ENCODE data around the gene ZNF592. TPM values are rescaled to one million over a fixed set of nuclear protein-coding genes. Genes with fewer than 3 reads are reported as not detected.

The ZNF592 gene
- total RNA-seq, 1 donor from 2014 or later = 29.0 TPM

DNA sequence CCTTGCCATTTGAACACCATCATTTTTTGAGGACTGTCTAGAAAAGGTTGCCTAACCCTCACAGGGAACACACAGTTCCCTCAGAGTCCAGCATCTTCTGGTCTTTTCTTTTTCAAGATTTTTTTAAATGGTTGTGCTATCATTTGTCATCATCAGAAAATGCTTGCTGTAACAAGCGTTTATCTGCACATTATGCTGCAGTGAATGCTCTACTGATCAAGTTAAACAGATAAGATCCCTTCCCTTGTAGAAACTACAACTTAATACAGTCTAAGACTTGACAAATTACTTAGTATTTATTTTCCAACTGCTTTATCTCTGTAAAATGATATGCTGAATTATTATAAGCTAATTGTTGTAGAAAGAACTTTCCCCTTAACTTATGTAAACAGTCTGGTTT is 56.8 kb downstream of the ZNF592 start:
- DNase-seq (ENCODE audit: low spot score) = no peak

DNA sequence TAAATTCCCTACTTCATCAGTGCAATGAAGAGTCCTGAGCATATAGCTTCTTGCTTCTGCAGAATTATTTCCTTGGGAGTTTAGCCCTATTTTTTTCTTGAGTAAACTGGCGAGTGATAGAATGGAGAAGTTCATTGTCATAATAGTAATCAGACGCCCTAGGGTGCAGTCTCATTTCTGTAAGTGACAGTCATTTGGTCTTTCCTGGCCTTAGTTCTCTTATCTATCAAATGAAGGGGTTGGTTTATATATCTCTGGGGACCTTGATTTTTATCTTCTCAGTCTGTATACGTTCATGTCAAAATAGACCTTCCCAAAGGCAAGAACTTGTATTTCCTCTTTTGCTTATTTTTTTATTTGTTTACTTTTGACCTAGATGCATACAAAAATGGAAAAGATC is 58.8 kb downstream of the ZNF592 start:
- no peak for DNase-seq (ENCODE audit: low spot score)

DNA sequence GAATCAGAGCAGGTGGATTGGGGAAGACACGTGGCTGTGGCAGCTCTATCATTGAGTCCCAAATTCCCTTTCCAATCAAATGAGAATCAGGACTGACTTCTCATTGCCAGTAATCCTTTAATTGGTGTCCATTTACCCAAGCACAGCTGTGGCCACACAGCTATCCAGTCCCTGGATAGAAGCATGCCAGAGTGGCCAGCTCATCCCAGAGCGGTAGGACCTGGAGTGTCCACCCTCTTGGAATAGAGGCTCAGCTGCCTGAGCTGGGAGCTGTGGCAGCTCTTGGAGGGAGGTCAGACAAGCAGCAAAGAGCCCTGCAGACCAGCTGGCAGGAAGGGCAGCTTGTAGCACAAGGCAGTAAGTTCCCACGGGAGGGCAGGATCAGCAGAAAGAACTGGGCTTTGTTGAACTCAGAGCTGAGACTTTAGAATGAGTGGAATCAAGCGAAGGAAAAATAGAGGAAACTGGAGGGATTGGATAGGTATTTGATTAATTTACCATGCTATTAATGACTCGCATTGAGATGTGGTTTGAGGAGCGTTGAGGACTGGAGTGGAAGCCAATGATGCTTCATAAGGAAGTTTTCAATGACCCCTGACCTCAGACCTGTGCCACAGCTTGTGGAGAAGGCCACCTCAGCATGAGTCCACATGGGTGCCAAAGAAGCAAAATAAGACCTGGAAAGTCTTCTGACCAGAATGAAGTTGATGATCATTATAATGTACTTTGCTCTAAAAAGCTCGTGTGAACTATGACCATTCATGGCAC is 61.9 kb downstream of the ZNF592 start:
- DNase-seq (ENCODE audit: low spot score) = no peak

DNA sequence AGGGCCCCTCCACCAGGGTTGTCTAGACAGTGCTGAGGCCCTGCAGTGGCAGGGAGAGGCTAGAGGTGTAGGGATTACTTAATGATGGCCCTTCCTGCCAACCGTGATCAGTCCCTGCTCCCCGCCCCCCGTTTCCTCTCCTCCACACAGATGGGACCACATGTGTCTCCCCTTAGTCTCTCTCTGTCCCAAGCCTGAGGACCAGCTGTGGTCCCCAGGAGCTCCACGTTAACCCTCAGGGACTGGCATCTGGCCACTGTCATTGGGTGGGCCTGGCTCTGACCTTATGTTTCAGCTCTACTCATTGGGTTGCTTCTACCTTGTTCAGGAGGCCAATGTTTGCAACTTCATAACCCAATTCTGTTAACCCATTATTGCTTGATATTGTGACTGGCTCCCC is 62.8 kb downstream of the ZNF592 start:
- DNase-seq (ENCODE audit: low spot score) = no peak

DNA sequence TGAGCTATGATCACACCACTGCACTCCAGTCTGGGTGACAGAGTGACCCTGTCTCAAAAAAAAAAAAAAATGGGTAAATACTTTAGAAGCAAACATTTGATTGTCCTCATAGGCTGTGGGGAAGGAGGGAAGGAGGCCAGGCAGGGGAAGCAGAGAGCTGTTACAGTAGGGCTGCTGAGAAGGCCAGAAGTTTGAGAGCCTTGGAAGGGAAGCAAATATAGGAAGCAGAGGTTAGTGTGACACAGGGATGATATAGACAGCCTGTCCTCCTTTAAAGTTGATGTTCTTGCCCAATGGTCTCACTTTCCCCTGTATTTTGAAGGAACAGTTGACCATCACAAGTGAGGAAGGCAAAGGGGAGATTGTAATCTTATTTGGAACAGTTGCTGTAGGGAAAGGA is 63.4 kb downstream of the ZNF592 start:
- DNase-seq (ENCODE audit: low spot score) = no peak

DNA sequence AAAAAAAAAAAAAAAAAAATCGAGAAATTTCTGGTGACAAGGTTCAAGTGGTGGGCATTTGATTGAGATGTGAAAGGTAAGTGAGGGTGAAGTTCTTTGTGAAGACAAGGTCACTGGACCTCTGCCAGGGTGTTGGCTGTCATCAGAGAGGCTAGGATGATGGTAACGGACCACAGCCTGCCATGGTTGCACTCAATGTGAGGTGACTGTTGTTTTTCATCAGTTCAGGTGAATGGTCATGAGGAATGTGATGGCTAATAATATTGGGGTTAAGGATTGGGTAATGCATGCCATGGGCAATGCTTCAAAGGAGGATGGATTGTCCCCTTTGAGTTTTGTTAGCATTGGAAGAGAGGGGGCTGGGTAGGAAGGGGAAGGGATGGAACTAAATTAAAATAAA is 64.5 kb downstream of the ZNF592 start:
- DNase-seq (ENCODE audit: low spot score) = no peak

DNA sequence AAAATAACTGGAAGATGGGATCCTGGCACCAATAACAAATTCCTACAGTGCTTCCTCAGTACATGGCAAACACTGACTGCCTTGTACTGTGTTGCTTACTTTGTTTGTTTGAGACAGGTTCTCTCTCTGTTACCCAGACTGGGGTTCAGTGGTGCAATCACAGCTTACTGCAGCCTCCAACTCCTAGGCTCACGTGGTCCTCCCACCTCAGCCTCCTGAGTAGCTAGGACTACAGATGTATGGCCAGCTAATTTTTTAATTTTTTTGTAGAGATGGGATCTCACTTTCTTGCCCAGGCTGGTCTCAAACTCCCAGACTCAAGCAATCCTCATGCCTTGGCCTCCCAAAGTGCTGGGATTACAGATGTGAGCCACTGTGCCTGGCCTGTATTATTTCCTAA is 65.0 kb downstream of the ZNF592 start:
- no peak for DNase-seq (ENCODE audit: low spot score)

DNA sequence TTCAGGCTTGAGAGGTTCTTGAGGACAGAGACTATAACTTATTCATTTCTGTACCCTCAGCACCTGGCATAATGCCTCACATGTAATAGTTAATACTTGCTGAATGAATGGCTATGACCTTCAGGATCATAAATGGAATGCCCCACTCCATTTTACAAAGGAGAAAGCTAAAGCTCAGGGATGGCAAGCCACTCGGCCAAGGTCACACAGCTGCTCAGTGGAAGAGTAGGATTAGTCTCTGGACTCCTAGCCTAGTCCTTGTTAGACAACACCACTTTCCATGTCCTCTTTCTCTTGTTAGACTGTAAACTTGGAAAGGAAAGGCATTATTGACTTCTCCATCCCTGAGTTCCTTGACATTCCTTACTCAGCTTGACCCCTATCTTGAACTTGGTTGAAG is 65.5 kb downstream of the ZNF592 start:
- no peak for DNase-seq (ENCODE audit: low spot score)

DNA sequence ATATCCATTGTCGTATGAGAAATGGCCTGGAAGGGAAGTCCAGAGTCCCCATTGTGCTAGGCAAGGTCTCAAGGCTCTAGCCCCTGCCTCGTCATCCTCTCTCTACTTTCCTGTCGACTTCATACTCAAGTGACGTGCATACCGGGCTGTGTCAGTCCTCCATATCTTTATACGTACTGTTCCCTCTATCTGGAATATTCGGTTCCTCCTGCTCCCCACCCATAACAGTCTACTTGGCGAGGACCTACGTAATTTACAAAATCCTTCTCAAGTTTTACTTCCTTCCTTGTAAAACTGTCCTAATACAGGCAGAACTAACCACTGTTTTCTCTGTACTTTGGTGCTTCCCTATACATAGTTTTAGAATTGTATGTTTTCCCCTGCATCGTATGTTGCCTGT is 66.5 kb downstream of the ZNF592 start:
- no peak for DNase-seq (ENCODE audit: low spot score)

DNA sequence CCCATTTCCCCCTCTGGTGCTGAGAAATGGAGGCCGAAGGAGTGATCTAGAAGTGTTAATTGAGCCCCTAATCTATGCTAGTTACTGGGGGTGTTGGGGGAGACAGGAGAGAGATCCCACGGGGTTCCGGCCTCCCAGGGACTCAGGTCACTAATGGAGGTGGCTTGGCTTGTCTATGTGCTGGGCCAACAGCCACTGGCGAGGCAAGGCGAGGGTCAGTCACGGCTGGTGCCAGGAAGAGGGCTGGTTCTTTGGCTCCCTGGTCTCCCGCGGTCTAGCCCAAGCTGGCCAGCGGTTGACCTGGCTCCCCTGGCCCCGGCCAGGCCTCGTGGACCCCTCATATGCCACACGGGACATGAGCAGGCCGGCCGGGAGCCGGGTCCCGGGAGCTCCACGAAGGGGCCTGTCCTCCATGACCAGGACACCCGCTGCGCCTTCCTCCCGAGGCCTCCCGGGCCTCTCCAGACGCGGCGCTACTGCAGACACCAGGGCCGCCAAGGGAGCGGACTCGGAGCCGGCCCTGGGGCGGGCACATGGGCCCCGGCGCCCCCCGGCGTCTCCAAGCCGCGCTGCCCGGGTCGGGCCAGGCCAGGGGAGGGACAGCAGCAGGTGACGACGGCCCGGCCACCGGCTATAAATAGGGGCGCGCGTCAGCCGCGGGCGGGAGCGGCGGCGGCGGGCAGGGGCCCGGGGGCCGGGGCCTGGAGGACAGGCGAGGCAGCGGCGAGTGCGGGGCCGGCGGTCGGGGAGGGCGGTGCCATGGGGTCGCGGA is 68.5 kb downstream of the ZNF592 start, which contains the start of gene ALPK3:
Gene ALPK3 (plus strand): TSS at position 663 of the 772 bp plus-strand sequence. CDS start 97 bp downstream, at position 760.
- no peak for DNase-seq (ENCODE audit: low spot score)

DNA sequence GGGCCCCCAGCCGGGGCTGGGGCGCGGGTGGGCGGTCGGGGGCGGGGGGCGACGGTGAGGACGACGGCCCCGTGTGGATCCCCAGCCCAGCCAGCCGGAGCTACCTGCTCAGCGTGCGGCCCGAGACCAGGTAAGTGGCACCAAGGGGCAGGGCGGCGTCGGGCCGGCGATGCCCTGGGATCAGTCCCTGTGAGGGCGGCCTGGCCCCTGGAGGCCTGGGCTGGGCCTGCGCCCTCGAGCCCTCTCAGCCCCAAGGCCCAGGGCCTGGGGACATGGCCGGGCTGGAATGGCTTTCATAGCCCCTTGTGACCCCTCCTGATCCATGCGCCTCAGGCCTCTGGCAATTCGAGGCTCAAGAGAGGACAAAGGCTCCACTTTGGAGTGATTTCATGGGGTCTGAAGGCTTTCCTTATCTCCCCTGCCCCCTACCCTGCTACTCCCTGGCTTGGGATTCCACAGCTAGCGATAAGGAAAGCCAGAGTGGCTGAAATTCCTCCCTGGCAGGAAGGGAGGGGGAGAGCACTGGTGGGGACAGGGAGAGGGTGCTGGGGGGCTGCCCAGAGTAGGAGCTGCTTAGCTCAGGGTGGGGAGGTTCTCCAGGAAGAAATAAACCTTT is 69.2 kb downstream of the ZNF592 start:
- DNase-seq (ENCODE audit: low spot score) = no peak

DNA sequence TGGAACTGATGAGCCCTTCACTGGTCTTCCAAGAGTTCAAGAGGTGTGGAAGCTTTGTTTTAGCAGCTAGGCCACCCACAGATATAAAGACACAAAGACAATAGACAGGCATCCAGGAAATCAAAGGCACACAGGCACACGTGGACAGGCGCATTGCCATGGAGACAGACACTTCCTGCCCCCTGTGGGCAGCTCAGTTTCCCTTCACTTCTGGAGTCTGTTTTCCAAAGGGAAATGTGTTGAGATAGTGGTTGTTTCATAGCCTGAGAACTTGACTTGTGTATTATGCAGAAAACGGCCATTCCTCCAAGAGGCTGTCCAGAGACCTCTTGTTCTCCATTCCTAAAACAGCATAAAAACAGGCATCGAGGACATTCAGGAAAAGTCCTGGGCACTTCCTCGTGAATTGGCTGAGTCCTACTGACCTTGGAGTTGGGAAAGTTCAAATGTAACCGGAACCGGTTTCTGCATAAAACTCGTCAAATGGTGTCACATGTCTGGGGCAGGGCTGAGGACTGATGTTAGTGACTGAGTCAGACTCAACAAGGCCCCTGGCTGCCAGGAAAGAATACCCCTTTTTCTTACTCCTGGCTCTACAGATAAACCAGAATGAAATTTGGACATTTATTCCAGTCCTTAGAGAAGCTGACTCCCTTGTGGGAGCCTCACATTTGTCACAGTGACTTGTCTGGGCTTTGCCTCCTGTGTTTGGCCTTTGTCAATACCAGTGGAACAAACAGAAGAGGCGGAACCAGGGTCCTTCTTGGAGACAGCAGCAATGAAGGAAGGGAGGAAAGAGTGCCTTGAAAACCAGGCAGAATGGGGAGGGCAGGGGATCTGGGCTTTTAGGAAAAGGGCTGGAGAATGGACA is 70.1 kb downstream of the ZNF592 start:
- no peak for DNase-seq (ENCODE audit: low spot score)

DNA sequence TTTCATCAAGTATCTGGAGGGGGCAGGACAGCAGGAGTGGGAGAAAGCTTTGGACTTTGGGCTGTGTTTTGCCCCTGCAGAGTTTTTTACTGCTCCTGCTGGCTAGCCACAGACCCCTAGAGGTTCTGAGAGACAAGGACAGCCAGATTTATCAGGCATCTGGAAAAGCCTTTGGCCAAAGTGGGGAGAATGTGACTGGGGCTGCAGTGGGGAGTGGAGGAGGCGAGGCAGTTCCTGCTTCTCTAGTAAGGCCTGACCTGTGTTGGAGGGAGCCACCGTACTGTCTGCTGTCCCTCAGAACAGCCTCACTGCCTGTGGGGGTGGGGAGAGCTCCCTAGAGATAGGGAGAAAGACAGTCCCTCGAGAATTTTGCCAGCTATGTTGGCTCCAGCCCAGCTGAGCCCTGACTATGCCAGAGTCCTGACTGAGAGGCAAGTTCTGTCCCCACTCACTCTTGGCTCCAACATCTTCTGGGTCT is 70.9 kb downstream of the ZNF592 start:
- no peak for DNase-seq (ENCODE audit: low spot score)

DNA sequence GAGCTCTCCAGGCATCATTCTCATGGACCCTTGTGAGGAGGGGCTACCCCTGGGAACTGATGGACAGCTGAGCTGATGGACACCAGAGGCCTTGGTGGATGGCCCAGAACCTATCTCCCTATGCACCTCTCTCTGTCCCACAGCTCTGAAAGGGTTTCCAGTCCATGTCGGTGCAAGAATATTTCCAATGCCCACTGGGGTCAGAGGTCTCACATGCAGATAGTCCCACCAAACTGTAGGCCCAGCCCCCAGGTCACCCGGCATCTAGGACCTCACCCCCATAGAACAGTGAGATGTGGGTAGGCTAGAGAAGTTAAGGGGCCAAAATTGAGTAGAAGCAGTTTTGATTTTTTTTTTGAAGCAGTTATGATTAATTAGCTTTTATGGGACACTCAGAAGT is 71.4 kb downstream of the ZNF592 start:
- DNase-seq (ENCODE audit: low spot score) = no peak

DNA sequence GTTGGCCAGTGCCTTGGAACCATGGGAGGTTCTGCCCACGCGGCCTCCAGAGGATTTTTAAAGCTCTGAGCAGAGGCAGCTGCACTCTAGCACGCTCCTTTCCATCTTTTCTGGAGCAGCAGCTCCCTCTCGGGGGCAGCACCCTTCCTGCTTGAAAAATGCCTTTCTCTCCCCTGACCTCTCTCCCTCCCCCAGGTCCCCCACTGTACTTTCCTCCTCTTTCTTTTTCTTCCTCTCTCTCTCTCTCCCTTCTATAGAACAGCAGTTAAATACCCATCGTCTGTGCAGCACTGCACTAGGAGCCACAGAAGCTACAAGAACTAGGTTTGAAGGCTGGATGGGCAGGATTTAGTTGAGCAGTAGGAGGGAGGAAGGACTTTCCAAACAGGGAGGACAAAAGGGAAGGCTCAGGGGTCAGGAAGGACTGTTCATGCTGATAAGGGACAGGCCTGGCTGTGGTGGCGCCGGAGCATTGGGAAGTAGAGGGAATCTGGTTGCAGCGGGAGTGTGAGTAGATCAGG is 73.2 kb downstream of the ZNF592 start:
- DNase-seq (ENCODE audit: low spot score) = no peak

DNA sequence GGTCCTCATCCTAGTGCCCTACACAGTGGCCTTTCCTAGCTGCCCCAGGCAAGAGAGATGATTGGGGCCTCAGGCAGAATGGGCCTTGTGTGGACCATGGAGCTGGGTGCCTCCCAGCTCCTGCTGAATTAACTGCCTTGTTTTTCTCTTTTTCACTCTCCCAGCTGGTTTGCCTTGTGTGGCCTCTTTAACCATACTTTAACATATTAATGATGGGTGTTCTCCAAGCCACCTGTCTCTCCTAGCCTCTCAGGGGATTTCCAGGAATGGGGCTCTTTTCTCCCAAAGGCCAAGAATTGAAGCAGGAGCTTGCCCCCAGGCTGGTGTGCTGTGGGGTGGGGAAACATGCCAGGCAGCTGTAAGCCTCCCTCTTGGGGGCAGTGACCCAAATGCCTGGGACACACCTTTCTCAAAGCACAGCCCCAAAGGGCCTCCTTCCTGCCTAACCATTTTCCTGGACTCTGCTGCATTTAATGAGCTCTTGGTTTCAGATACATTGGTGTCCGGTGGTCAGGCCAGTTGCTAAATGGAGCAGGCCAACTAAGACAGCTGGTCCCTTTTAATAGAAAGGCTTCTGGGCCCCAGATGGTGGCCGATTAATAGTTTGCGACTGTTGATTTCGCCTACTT is 74.4 kb downstream of the ZNF592 start:
- DNase-seq (ENCODE audit: low spot score) = no peak

DNA sequence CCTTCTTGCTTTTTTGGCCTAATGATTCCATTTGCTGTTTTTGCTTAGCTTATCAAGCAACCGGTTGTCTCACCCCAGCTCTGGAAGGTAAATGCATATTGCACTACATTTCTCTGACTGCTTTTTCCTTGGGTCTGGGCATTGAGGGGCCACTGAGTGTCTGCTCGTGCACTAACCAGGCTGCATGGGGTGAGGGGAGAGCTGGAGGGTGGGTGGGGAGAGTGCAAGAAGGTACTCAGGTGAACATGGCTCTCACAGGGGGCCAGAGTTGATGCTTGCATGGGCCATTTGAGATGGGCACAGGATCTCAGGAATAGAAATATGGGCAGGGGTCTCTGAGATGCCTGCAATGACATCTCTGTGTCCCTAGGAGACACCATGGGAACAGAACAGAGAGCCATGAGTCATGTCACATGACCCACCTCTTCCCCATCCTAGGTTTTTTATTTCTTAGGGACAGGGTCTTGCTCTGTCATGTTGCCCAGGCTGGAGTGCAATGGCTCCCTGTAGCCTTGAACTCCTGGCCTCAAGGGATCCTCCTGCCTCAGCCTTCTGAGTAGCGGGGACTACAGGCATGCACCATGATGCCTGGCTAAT is 75.0 kb downstream of the ZNF592 start:
- no peak for DNase-seq (ENCODE audit: low spot score)

DNA sequence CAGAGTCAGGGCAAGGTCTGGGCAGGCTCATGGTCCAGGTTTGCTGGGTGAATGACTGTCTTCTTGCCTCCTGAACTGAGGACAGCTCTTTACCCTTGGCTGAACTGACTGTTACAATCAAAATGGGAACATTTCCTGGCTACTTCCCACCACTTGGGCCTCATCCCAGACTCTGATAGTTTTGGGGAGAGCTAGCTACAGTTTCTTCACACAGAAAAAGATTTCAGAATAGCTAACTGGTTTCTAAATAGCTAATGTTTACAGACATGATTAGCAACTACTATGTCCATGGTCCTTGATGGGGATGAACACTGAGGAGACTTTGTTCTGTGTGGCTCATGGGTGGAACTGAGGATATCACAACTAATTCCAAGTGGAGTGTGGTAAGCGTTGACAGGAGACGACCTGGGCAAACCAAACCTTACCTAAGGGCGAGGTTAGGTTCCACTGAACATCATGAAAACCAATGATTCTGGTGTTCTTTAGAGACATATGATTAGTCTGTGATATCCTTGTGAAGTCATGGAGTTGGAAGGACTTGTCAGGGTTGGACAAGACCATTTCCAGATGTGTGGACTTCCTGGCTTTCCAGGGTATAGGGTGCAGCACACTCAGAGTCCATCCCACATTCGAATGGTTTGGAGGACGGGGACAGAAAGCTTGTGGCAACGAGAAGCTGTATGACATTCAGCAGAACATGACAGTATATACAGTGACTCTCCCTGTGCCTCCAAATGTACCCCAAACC is 76.0 kb downstream of the ZNF592 start:
- peak; percentile 74 for DNase-seq (ENCODE audit: low spot score)

DNA sequence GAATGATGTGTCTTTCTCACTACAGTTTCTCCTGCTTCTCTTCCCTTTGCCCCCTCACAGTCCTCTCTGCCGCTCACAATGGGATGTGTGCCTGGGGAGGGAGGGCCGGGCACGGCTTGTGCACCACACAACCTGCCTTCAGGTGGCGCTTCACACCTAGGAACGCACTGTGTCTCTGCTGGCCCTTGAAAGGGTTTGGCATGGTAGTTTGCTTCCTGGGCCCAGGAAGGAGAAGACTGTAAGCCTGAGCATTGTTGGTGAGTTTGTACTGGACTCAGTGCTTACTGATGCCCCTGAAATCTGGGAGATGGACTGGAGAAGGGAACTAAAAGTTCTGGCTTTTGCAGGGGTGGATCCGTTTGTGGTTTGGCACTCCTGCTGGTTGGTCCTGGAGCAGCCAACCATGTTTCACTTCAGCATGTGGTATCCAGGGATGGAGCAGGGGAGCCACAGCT is 78.0 kb downstream of the ZNF592 start:
- no peak for DNase-seq (ENCODE audit: low spot score)

DNA sequence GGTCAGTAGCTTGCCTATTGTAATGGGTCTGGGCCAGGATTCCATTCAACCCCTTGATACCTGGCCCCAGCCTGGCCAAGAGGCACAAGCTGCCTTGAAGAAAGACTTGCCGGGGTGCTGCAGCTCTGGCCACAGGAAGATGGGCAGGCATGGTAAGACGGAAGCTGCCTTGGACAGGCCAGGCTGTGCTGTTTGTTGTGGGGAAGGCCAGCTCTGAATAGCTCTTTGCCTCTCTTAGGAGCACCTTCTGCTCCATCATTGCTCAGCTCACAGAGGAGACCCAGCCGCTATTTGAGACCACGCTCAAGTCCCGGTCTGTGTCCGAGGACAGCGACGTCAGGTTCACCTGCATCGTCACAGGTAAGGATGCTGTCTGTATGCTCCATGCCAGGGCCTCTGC is 78.9 kb downstream of the ZNF592 start:
- no peak for DNase-seq (ENCODE audit: low spot score)
